ENCODE results near the gene DND1. TPM values are rescaled to one million over a fixed set of nuclear protein-coding genes. Genes with fewer than 3 reads are reported as not detected.
"Not testable (repeated sequence)": the region's sequence is repeated elsewhere in the genome, so short reads cannot be mapped to it uniquely, and the experiment has no call there.

The DND1 gene
- total and polyA plus RNA-seq, 8 donors, result 0.37 to 3.8 (median 0.60) TPM

DNA sequence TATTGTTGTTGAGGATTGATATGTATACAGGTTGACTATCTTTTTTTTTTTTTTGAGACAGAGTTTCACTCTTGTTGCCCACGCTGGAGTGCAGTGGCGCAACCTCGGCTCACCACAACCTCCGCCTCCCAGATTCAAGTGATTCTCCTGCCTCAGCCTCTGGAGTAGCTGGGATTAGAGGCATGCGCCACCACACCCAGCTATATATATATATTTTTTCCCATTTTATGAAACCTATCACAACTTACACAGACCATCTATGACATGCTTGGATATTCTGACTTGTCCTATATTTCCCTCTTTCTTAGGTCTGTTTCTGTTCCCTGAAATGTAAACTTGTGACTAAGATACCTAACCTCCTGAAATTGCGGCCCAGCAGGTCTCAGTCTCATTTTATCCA is 45.4 kb downstream of the DND1 start:
- Histone ChIP-seq H3K27ac (no peak overlapping the region), H3K36me3 (no peaks in the 10 kb centered on the region), H3K27me3 (no peaks in the 10 kb centered on the region), H3K9me3 (no peaks in the 10 kb centered on the region), H3K4me3 (no peak overlapping the region), H3K4me1 (peaks cover 0 to 2% (median 0%) of the 10 kb centered on the region in 3 donors)
- intact Hi-C loops (cut with DNase I), result no loop called here
- FAIRE-seq, result no peak
- TF ChIP-seq CTCF (IDR thresholded peaks at IDR 0.05), result no peak
- WGBS, 2 donors, result 88 to 93% methylated on average over 6 of the region's 6 CpGs
- DNase-seq, result no peak
- no peak for ATAC-seq

DNA sequence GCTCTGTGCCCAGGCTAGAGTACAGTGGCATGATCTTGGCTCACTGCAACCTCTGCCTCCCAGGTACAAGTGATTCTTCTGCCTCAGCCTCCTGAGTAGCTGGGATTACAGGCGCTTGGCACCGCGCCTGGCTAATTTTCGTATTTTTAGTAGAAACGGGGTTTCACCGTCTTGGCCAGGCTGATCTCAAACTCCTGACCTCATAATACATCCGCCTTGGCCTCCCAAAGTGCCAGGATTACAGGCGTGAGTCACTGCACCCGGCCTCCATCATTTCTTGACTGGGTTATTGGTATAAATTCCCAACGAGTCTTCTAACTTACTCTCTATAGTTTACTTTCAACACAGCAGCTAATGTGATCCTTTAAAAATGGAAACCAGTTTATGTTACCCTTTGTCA is 48.5 kb downstream of the DND1 start:
- 78 to 83% methylated on average over 10 of the region's 10 CpGs for WGBS, 2 donors

DNA sequence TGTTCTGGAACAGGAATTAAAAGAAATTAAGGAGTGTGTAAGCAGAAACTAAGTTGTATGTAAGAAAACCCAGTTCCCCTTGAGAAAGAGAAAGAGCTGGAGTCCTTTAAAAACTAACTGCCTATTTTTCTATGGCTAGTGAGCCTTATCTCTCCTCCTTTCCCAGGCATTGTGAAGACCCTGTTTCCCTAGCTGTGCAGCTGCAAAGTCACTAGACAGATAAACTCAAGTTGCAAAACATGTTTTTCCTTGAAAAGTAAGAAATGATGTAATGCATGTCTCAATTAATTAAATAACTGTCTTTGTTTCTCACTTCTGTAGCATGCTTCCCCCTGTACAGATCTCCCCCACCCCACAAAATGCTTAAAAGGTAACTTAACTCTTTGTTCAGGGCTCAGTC is 50.3 kb downstream of the DND1 start:
- H3K9me3 ChIP-seq; H3K36me3 ChIP-seq; ATAC-seq; H3K27ac ChIP-seq; FAIRE-seq; H3K4me3 ChIP-seq; H3K27me3 ChIP-seq; intact Hi-C loops (cut with DNase I); DNase-seq; H3K4me1 ChIP-seq: not testable (repeated sequence)

More for the DNA sequence above, 48.5 kb downstream of the DND1 start:
- H3K36me3 ChIP-seq; H3K27ac ChIP-seq; H3K4me3 ChIP-seq; intact Hi-C loops (cut with DNase I); FAIRE-seq; DNase-seq; H3K27me3 ChIP-seq; ATAC-seq; H3K9me3 ChIP-seq; H3K4me1 ChIP-seq: not testable (repeated sequence)

DNA sequence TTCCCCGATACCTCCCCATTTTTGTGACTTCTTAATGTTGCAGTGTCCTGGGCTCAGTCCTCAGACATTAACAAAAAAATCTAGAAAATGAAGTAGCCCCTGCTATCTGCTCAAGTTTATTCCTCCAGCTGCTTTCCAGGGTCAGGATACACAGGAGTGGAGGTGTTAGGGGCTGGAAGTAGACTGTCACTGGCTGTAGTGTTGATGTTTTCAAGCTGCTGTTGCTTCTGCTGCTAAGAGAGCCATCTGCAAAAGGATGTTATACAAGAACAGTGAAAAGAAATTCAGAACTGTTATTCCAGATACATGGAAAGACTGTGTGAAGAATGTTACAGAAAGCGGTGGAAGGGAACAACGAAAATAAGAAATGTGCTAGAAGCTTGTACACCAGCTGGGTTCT is 51.1 kb downstream of the DND1 start:
- DNase-seq, result no peak
- Histone ChIP-seq H3K27ac (no peak overlapping the region), H3K9me3 (no peaks in the 10 kb centered on the region), H3K4me3 (no peak overlapping the region), H3K27me3 (no peaks in the 10 kb centered on the region), H3K36me3 (no peaks in the 10 kb centered on the region), H3K4me1 (no peaks in the 10 kb centered on the region)
- FAIRE-seq, result no peak
- WGBS, 2 donors, result 86% methylated on average over 3 of the region's 3 CpGs
- TF ChIP-seq CTCF (IDR thresholded peaks at IDR 0.05), result no peak
- intact Hi-C loops (cut with DNase I), result no loop called here
- no peak for ATAC-seq

Small RNA genes within 50 kb of the gene (microRNA-seq; reads per million reads assigned to microRNA genes)
- gene MIR3655, result 0 to 1.8 reads per million in 2 donors

Other genes starting within 250 kb of the DND1 start
- gene EIF4EBP3, start 125.9 kb downstream of the DND1 start, total RNA-seq, result 10 to 100 TPM in 4 of 6 donors, 1 to 10 TPM in 2; 7.2 to 19.9 (median 12.1) TPM
- 10 to 100 TPM; 52.7 to 55.5 TPM for gene EIF4EBP3, start 125.9 kb downstream of the DND1 start, polyA plus RNA-seq
- 10 to 100 TPM in 4 of 6 donors, 1 to 10 TPM in 2; 7.0 to 14.3 (median 11.2) TPM for gene SRA1, start 116.1 kb downstream of the DND1 start, total RNA-seq
- gene SRA1, start 116.1 kb downstream of the DND1 start, polyA plus RNA-seq, result 10 to 100 TPM; 20.5 to 29.7 TPM
- gene APBB3, start 109.0 kb downstream of the DND1 start, total RNA-seq, result 10 to 100 TPM in 4 of 6 donors, 1 to 10 TPM in 2; 8.1 to 20.0 (median 12.7) TPM
- 10 to 100 TPM; 48.1 to 51.0 TPM for gene APBB3, start 109.0 kb downstream of the DND1 start, polyA plus RNA-seq
- gene SLC35A4, start 108.7 kb downstream of the DND1 start, total RNA-seq, result 10 to 100 TPM; 17.0 to 36.5 (median 26.4) TPM
- gene SLC35A4, start 108.7 kb downstream of the DND1 start, polyA plus RNA-seq, result 10 to 100 TPM; 19.5 to 24.9 TPM
- 10 to 100 TPM in 3 of 6 donors, 1 to 10 TPM in 3; 4.3 to 45.8 (median 16.1) TPM for gene CD14, start 40.4 kb downstream of the DND1 start, total RNA-seq
- 10 to 100 TPM; 11.8 to 17.6 TPM for gene CD14, start 40.4 kb downstream of the DND1 start, polyA plus RNA-seq
- gene TMCO6, start 34.1 kb downstream of the DND1 start, total RNA-seq, result 10 to 100 TPM in 1 of 6 donors, 1 to 10 TPM in 5; 5.5 to 12.3 (median 8.0) TPM
- 10 to 100 TPM; 17.2 to 19.7 TPM for gene TMCO6, start 34.1 kb downstream of the DND1 start, polyA plus RNA-seq
- 10 to 100 TPM; 20.7 to 31.9 (median 24.2) TPM for gene NDUFA2, start 25.9 kb downstream of the DND1 start, total RNA-seq
- gene NDUFA2, start 25.9 kb downstream of the DND1 start, polyA plus RNA-seq, result 100 to 1,000 TPM; 106 to 125 TPM
- gene IK, start 25.7 kb downstream of the DND1 start, total RNA-seq, result 10 to 100 TPM; 25.1 to 43.5 (median 28.1) TPM
- gene IK, start 25.7 kb downstream of the DND1 start, polyA plus RNA-seq, result 10 to 100 TPM; 31.2 to 53.4 TPM
- gene WDR55, start 8.7 kb downstream of the DND1 start, total RNA-seq, result 10 to 100 TPM; 10.2 to 14.1 (median 11.9) TPM
- gene WDR55, start 8.7 kb downstream of the DND1 start, polyA plus RNA-seq, result 10 to 100 TPM; 17.1 to 19.2 TPM
- 10 to 100 TPM; 24.7 to 34.7 (median 30.1) TPM for gene HARS1, start 17.8 kb upstream of the DND1 start, total RNA-seq
- gene HARS1, start 17.8 kb upstream of the DND1 start, polyA plus RNA-seq, result 10 to 100 TPM; 46.8 to 47.8 TPM
- gene HARS2, start 17.9 kb upstream of the DND1 start, total RNA-seq, result 10 to 100 TPM in 1 of 6 donors, 1 to 10 TPM in 5; 5.9 to 15.9 (median 8.6) TPM
- gene HARS2, start 17.9 kb upstream of the DND1 start, polyA plus RNA-seq, result 10 to 100 TPM; 12.4 to 23.6 TPM
- 10 to 100 TPM; 10.5 to 28.0 (median 15.8) TPM for gene ZMAT2, start 26.9 kb upstream of the DND1 start, total RNA-seq
- gene ZMAT2, start 26.9 kb upstream of the DND1 start, polyA plus RNA-seq, result 10 to 100 TPM; 21.2 to 42.9 TPM
- under 1 TPM in 4 of 6 donors, not detected in 2; 0.03 to 0.13 (median 0.09) TPM for gene PCDHA1, start 112.6 kb upstream of the DND1 start, total RNA-seq
- gene PCDHA1, start 112.6 kb upstream of the DND1 start, polyA plus RNA-seq, result under 1 TPM; 0.04 to 0.47 TPM
- gene PCDHA2, start 121.3 kb upstream of the DND1 start, total RNA-seq, result under 1 TPM in 5 of 6 donors, not detected in 1; 0.08 to 0.31 (median 0.12) TPM
- gene PCDHA2, start 121.3 kb upstream of the DND1 start, polyA plus RNA-seq, result under 1 TPM; 0.19 to 0.40 TPM
- gene PCDHA3, start 127.5 kb upstream of the DND1 start, total RNA-seq, result under 1 TPM; 0.24 to 0.79 (median 0.50) TPM
- gene PCDHA3, start 127.5 kb upstream of the DND1 start, polyA plus RNA-seq, result 1 to 10 TPM in 1 of 2 donors, under 1 TPM in 1; 0.27 to 1.2 TPM
- gene PCDHA4, start 133.5 kb upstream of the DND1 start, total RNA-seq, result 1 to 10 TPM in 4 of 6 donors, under 1 TPM in 2; 0.74 to 3.1 (median 1.5) TPM
- gene PCDHA4, start 133.5 kb upstream of the DND1 start, polyA plus RNA-seq, result under 1 TPM; 0.53 to 0.70 TPM
- gene PCDHA5, start 148.0 kb upstream of the DND1 start, total RNA-seq, result under 1 TPM; 0.24 to 0.92 (median 0.48) TPM
- gene PCDHA5, start 148.0 kb upstream of the DND1 start, polyA plus RNA-seq, result under 1 TPM; 0.80 to 0.96 TPM
- gene PCDHA6, start 154.4 kb upstream of the DND1 start, total RNA-seq, result 1 to 10 TPM in 4 of 6 donors, under 1 TPM in 2; 0.31 to 1.7 (median 1.1) TPM
- gene PCDHA6, start 154.4 kb upstream of the DND1 start, polyA plus RNA-seq, result 1 to 10 TPM in 1 of 2 donors, under 1 TPM in 1; 0.42 to 1.6 TPM
- under 1 TPM; 0.19 to 0.84 (median 0.44) TPM for gene PCDHA7, start 160.7 kb upstream of the DND1 start, total RNA-seq
- under 1 TPM; 0.49 to 0.96 TPM for gene PCDHA7, start 160.7 kb upstream of the DND1 start, polyA plus RNA-seq
- under 1 TPM; 0.08 to 0.76 (median 0.41) TPM for gene PCDHA8, start 167.6 kb upstream of the DND1 start, total RNA-seq
- under 1 TPM; 0.30 to 0.40 TPM for gene PCDHA8, start 167.6 kb upstream of the DND1 start, polyA plus RNA-seq
- under 1 TPM; 0.12 to 0.55 (median 0.23) TPM for gene PCDHA9, start 174.8 kb upstream of the DND1 start, total RNA-seq
- gene PCDHA9, start 174.8 kb upstream of the DND1 start, polyA plus RNA-seq, result under 1 TPM in 1 of 2 donors, not detected in 1; 0.19 TPM
- 1 to 10 TPM; 1.4 to 6.7 (median 3.1) TPM for gene PCDHA10, start 182.3 kb upstream of the DND1 start, total RNA-seq
- under 1 TPM; 0.16 to 0.34 TPM for gene PCDHA10, start 182.3 kb upstream of the DND1 start, polyA plus RNA-seq
- 1 to 10 TPM in 4 of 6 donors, under 1 TPM in 2; 0.78 to 1.6 (median 1.2) TPM for gene PCDHA11, start 195.4 kb upstream of the DND1 start, total RNA-seq
- gene PCDHA11, start 195.4 kb upstream of the DND1 start, polyA plus RNA-seq, result under 1 TPM; 0.34 to 0.35 TPM
- 1 to 10 TPM in 4 of 6 donors, under 1 TPM in 2; 0.75 to 1.5 (median 1.3) TPM for gene PCDHA12, start 201.7 kb upstream of the DND1 start, total RNA-seq
- gene PCDHA12, start 201.7 kb upstream of the DND1 start, polyA plus RNA-seq, result under 1 TPM; 0.42 to 0.54 TPM
- 1 to 10 TPM in 3 of 6 donors, under 1 TPM in 3; 0.63 to 2.0 (median 1.2) TPM for gene PCDHA13, start 208.5 kb upstream of the DND1 start, total RNA-seq
- under 1 TPM; 0.27 to 0.35 TPM for gene PCDHA13, start 208.5 kb upstream of the DND1 start, polyA plus RNA-seq

All from pancreas (tissue), 10 donors.